GM12892 (cell line): Measurements from ENCODE around the gene REX1BD.

Experiments used
- POLR2A ChIP-seq: IDR thresholded peaks from 2 replicates; pipeline ENCODE4 v1.6.1; 2011; ENCODE audit warnings: low read depth, low read length, control low read depth
- POLR2AphosphoS5 ChIP-seq: IDR thresholded peaks from 2 replicates; pipeline ENCODE4 v1.6.1; 2011; ENCODE audit warnings: low read depth, low read length, control low read depth
- TAF1 ChIP-seq: IDR thresholded peaks from 2 replicates; pipeline ENCODE4 v1.6.1; 2011; ENCODE audit warnings: low read depth, mild to moderate bottlenecking, control low read depth, low read length, borderline replicate concordance

GRCh38 chr19:18568367-18568766 is 20.2 kb upstream of the REX1BD start:
- TF ChIP-seq POLR2AphosphoS5 (no peak), POLR2A (no peak), TAF1 (no peak)
